Measurements from ENCODE around the gene ATP5PD.

ATP5PD gene

GRCh38 chr17:75069783-75070182 lies 23.0 kb upstream of the ATP5PD start:
- Histone ChIP-seq H4K20me1 (ENCODE audit: insufficient read depth, low read length) (no peaks in the 10 kb centered on the region), H3K36me3 (ENCODE audit: insufficient read depth, low read length) (no peaks in the 10 kb centered on the region), H3K9me3 (ENCODE audit: low read length) (no peaks in the 10 kb centered on the region), H3K27me3 (ENCODE audit: insufficient read depth, low read length) (0 out of 2 replicates have a peak, but pooled peaks cover 5% of the 10 kb centered on the region), H3K4me1 (ENCODE audit: insufficient read depth, low read length, severe bottlenecking) (no peaks in the 10 kb centered on the region), H3F3A (ENCODE audit: insufficient read depth, low read length) (no peaks in the 10 kb centered on the region), H3K27ac (ENCODE audit: low read depth, low read length, poor library complexity, severe bottlenecking) (no peak overlapping the region), H3K4me3 (ENCODE audit: low read depth, low read length, poor library complexity, severe bottlenecking) (no peak overlapping the region), H3K9me2 (ENCODE audit: low read depth, low read length) (no peaks in the 10 kb centered on the region), H3K9ac (ENCODE audit: low read length) (no peak overlapping the region), H2AFZ (ENCODE audit: low read length) (no peak overlapping the region), H3K79me2 (ENCODE audit: insufficient read depth, low read length) (no peaks in the 10 kb centered on the region), H3K4me2 (ENCODE audit: low read length) (no peak overlapping the region)
- peak; percentile 45; the same call in 1 of the 2 replicates for TF ChIP-seq CTCF (IDR thresholded peaks at IDR 0.05; ENCODE audit: low read length)
- TF ChIP-seq EZH2 (IDR thresholded peaks at IDR 0.05; ENCODE audit: borderline replicate concordance, low read length): no peak

- H2AFZ ChIP-seq (ENCODE audit: low read length): no peak overlapping the region
- no peaks in the 10 kb centered on the region for H3F3A ChIP-seq (ENCODE audit: insufficient read depth, low read length)
- H3K79me2 ChIP-seq (ENCODE audit: insufficient read depth, low read length): no peaks in the 10 kb centered on the region
- no peak overlapping the region for H3K4me3 ChIP-seq (ENCODE audit: low read depth, low read length, poor library complexity, severe bottlenecking)
- H3K9me2 ChIP-seq (ENCODE audit: low read depth, low read length): no peaks in the 10 kb centered on the region
- no peak overlapping the region for H3K9ac ChIP-seq (ENCODE audit: low read length)
- H3K4me1 ChIP-seq (ENCODE audit: insufficient read depth, low read length, severe bottlenecking): no peaks in the 10 kb centered on the region
- H3K4me2 ChIP-seq (ENCODE audit: low read length): no peak overlapping the region
- peaks cover 6% of the 10 kb centered on the region for H3K36me3 ChIP-seq (ENCODE audit: insufficient read depth, low read length)
- no peak overlapping the region for H3K27ac ChIP-seq (ENCODE audit: low read depth, low read length, poor library complexity, severe bottlenecking)
- H4K20me1 ChIP-seq (ENCODE audit: insufficient read depth, low read length): no peaks in the 10 kb centered on the region
- no peaks in the 10 kb centered on the region for H3K9me3 ChIP-seq (ENCODE audit: low read length)
- H3K27me3 ChIP-seq (ENCODE audit: insufficient read depth, low read length): 0 out of 2 replicates have a peak, but pooled peaks cover 2% of the 10 kb centered on the region
- TF ChIP-seq EZH2 (IDR thresholded peaks at IDR 0.05; ENCODE audit: borderline replicate concordance, low read length): no peak
- no peak for TF ChIP-seq CTCF (IDR thresholded peaks at IDR 0.05; ENCODE audit: low read length)
Observed at GRCh38 chr17:75068750-75069149, 22.0 kb upstream of the ATP5PD start.

- no peak for TF ChIP-seq CTCF (IDR thresholded peaks at IDR 0.05; ENCODE audit: low read length)
- TF ChIP-seq EZH2 (IDR thresholded peaks at IDR 0.05; ENCODE audit: borderline replicate concordance, low read length): no peak
- Histone ChIP-seq H3K27me3 (ENCODE audit: insufficient read depth, low read length) (no peaks in the 10 kb centered on the region), H3K4me3 (ENCODE audit: low read depth, low read length, poor library complexity, severe bottlenecking) (no peak overlapping the region), H3K9me2 (ENCODE audit: low read depth, low read length) (no peaks in the 10 kb centered on the region), H4K20me1 (ENCODE audit: insufficient read depth, low read length) (no peaks in the 10 kb centered on the region), H3K9ac (ENCODE audit: low read length) (no peak overlapping the region), H3K79me2 (ENCODE audit: insufficient read depth, low read length) (no peaks in the 10 kb centered on the region), H3F3A (ENCODE audit: insufficient read depth, low read length) (no peaks in the 10 kb centered on the region), H3K27ac (ENCODE audit: low read depth, low read length, poor library complexity, severe bottlenecking) (no peak overlapping the region), H3K9me3 (ENCODE audit: low read length) (no peaks in the 10 kb centered on the region), H3K36me3 (ENCODE audit: insufficient read depth, low read length) (peaks cover 8% of the 10 kb centered on the region), H3K4me1 (ENCODE audit: insufficient read depth, low read length, severe bottlenecking) (no peaks in the 10 kb centered on the region), H2AFZ (ENCODE audit: low read length) (no peak overlapping the region), H3K4me2 (ENCODE audit: low read length) (no peak overlapping the region)
Observed at GRCh38 chr17:75067856-75068255, 21.1 kb upstream of the ATP5PD start.

Data from OCI-LY1 (cell line).